IPS-20b (cell line): ENCODE measurements around the gene BHLHE23.

Source experiments
- H3K27ac ChIP-seq: one replicate; pipeline ENCODE4 v1.5.1; 2013; ENCODE audit warnings: low read length
- H3K27me3 ChIP-seq: 2 replicates; pipeline ENCODE4 v1.6.1; 2013; ENCODE audit warnings: mild to moderate bottlenecking, low read length, inconsistent platforms; ENCODE audit not compliant: insufficient read depth
- H3K36me3 ChIP-seq: 2 replicates; pipeline ENCODE4 v1.6.1; 2013; ENCODE audit warnings: low read depth, mild to moderate bottlenecking, inconsistent platforms, low read length, moderate library complexity; ENCODE audit not compliant: insufficient read depth
- H3K4me1 ChIP-seq: 2 replicates; pipeline ENCODE4 v1.6.1; 2013; ENCODE audit warnings: mild to moderate bottlenecking, control low read depth, inconsistent platforms, low read length, moderate library complexity; ENCODE audit not compliant: insufficient read depth
- H3K4me3 ChIP-seq: 2 replicates; pipeline ENCODE4 v1.5.1; 2013; ENCODE audit warnings: mild to moderate bottlenecking, low read length, inconsistent platforms
- H3K9ac ChIP-seq: 2 replicates; pipeline ENCODE4 v1.6.1; 2013; ENCODE audit warnings: low read depth, mild to moderate bottlenecking, inconsistent platforms, low read length, moderate library complexity
- H3K9me3 ChIP-seq: 2 replicates; pipeline ENCODE4 v1.6.1; 2013; ENCODE audit warnings: mild to moderate bottlenecking, low read depth, low read length, inconsistent platforms; ENCODE audit not compliant: insufficient read depth

BHLHE23 gene

DNA sequence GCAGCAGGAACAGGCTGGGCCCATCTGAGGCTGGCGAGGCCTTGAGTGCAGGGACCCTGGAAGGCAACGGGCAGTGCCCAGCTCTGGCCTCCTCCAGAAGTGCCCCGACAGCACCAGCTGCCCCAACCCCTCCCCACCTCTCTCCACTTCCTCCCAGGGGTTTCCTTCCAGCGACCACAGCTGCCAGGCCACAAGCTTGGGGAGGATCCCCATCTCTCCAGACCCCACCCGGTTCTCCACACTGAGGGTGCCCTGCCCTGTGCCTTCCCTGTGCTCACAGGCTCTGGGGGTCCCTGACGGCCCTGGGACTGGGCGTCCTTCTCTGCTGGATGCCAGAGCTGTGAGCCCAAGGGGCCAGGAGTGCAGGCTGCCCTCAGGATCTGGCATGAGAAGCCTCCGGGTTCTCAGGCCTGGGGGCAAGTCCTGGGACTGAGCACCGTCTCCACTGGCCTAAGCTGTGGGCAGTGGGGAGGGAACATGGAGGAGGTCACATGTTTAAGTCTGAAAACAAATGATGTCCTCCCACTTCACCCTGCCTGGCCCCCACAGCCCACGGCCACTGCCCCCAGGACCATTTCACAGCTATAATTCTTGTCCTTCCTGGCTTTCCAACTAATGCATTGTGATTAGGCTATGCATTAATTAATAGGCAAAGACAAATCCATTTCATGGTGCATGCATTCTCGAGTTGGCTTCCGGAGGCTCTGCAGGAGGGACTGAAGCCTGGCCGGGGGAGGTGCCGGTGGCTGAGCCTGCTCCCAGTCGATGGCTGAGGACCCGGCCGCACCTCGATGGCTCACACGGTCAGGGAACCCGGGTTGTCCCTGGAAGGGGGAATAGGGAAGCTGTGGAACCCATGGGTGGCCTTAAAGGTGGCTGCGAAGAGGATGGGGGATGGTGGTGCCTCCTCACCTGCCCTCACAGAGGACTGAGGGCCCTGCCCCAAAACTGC is 24.4 kb downstream of the BHLHE23 start:
- no peaks in the 10 kb centered on the region for H3K9me3 ChIP-seq
- peaks cover 6% of the 10 kb centered on the region; the same call in 1 of the 2 replicates for H3K4me1 ChIP-seq
- no peak overlapping the region for H3K27ac ChIP-seq
- no peak overlapping the region for H3K9ac ChIP-seq
- H3K36me3 ChIP-seq = no peaks in the 10 kb centered on the region
- H3K4me3 ChIP-seq = no peak overlapping the region
- peaks cover 18% of the 10 kb centered on the region for H3K27me3 ChIP-seq

DNA sequence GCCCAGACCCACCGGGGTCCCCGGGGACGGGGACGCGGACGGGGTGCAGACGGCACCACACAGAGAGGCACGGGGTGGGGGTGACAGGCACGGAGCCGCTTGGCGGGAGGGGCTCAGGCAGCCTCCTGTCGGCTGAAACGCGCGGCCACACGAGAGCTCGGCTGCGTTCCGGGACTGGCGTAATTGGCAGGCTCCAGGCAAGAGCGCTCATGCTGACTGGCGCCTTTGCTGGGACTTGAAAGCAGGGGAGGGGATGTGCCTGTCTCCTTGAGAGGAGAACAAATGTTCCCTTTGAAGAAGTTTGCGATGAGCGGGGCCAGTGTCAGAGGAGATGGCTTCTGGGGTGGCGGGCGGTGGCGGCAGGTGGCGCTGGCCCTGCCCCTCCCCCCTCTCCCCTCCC is 25.8 kb downstream of the BHLHE23 start:
- no peak overlapping the region for H3K4me3 ChIP-seq

DNA sequence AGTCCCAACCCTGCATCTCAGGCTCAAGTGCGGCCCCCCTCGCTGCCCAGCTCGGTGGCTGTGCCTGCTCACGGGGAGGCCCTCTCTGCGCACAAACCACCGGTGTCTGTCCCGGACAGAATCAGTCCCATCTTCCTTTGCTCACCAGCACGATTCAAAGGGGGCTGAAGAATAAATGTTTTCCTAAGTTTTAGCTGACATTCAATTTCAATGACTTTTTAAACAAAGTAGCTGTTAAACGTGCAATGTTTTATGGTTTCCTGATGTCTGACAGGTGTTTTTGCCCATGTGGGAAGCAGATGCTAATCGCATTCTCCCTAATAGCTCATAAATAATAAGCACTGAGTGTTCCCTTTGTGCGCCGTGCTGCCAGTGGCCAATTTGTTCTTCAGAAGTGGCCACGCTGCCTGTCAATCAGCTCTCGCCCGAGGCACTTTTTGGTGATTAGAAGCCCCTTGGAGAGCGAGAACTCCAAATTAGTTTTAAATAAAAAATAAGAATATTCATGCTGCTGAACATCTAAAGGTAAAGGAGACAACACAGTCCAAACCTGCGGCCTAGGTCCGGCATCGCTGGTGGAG is 26.3 kb downstream of the BHLHE23 start:
- Histone ChIP-seq H3K4me3 (no peak overlapping the region), H3K27me3 (peaks cover 33% of the 10 kb centered on the region), H3K9me3 (no peaks in the 10 kb centered on the region), H3K27ac (no peak overlapping the region), H3K9ac (no peak overlapping the region), H3K36me3 (no peaks in the 10 kb centered on the region), H3K4me1 (peaks cover 6% of the 10 kb centered on the region; the same call in 1 of the 2 replicates)

More for the DNA sequence above, 25.8 kb downstream of the BHLHE23 start:
- Histone ChIP-seq H3K27me3 (peaks cover 28% of the 10 kb centered on the region), H3K4me1 (peaks cover 6% of the 10 kb centered on the region; the same call in 1 of the 2 replicates), H3K9me3 (no peaks in the 10 kb centered on the region), H3K36me3 (no peaks in the 10 kb centered on the region), H3K9ac (no peak overlapping the region), H3K27ac (no peak overlapping the region)

DNA sequence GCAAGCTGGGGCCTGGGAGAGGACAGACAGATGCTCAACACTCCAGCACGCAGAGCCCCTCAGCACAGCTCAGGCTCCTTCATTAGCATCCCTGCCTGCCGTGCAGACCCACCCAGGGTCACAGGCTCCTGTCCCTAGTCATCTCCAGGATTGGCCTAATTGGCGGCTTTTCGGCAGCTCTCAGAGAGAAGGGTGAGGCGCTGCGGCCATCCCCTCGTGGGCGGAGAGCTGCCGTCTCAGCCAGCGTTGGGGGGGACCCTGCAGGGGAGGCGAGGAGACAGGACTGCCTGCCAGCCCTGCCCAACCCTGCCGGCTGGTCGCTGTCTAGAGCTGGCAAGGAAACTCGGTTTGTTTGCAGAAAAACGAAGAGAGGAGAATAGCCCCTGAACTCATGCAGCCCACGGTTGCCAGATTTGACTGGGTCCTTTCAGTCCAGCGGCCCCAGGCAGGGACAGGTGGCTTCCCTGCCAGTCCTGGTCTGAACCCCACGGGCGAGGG is 26.8 kb downstream of the BHLHE23 start:
- Histone ChIP-seq H3K4me1 (peaks cover 6% of the 10 kb centered on the region; the same call in 1 of the 2 replicates), H3K27ac (no peak overlapping the region), H3K9me3 (no peaks in the 10 kb centered on the region), H3K36me3 (no peaks in the 10 kb centered on the region), H3K9ac (no peak overlapping the region; the same call in 1 of the 2 replicates), H3K27me3 (peaks cover 38% of the 10 kb centered on the region), H3K4me3 (no peak overlapping the region)

DNA sequence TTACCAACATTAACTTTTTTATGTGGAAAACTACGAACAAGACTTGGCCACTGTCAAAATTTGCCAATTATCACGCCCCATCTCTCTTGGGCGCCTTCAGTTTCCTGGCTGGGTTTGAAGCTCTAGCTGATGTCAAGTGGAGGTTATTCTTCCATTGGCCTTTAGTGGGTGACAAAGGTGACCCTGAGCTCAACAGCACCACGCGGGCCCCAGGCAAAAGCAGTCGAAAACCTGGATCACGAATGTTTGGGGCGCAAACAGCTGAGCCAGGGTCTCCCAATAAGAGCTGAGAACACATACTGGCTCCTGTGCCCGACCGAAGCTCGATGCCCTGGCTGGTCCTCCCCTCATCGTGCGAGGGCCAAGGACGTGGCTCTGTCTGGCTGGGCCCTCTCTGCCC is 27.5 kb downstream of the BHLHE23 start:
- Histone ChIP-seq H3K27me3 (peaks cover 44% of the 10 kb centered on the region), H3K36me3 (no peaks in the 10 kb centered on the region), H3K9me3 (no peaks in the 10 kb centered on the region), H3K4me3 (no peak overlapping the region), H3K4me1 (peaks cover 6% of the 10 kb centered on the region; the same call in 1 of the 2 replicates), H3K27ac (no peak overlapping the region), H3K9ac (no peak overlapping the region)

DNA sequence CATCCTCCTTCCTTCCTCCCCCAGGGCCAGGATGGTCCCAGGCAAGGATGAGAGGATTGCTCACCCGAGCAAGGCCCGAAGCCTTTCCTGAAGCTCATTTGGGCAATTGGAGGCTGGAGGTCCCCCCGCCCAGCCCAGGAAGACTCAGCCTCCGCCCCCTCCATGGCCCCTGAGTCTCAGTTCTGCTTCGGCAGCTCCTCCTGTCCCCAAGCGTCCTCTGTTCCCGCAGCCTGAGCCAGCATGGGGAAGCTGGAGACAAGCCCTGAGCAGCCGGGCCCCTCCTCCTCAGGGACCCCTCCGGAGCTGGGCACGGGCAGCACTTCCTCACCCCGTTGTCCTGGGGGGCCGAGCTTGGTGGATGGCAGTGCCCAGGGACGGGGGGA is 28.2 kb downstream of the BHLHE23 start:
- Histone ChIP-seq H3K4me3 (no peak overlapping the region), H3K4me1 (peaks cover 6% of the 10 kb centered on the region; the same call in 1 of the 2 replicates), H3K27me3 (peaks cover 52% of the 10 kb centered on the region), H3K36me3 (no peaks in the 10 kb centered on the region), H3K27ac (no peak overlapping the region), H3K9ac (no peak overlapping the region), H3K9me3 (no peaks in the 10 kb centered on the region)

DNA sequence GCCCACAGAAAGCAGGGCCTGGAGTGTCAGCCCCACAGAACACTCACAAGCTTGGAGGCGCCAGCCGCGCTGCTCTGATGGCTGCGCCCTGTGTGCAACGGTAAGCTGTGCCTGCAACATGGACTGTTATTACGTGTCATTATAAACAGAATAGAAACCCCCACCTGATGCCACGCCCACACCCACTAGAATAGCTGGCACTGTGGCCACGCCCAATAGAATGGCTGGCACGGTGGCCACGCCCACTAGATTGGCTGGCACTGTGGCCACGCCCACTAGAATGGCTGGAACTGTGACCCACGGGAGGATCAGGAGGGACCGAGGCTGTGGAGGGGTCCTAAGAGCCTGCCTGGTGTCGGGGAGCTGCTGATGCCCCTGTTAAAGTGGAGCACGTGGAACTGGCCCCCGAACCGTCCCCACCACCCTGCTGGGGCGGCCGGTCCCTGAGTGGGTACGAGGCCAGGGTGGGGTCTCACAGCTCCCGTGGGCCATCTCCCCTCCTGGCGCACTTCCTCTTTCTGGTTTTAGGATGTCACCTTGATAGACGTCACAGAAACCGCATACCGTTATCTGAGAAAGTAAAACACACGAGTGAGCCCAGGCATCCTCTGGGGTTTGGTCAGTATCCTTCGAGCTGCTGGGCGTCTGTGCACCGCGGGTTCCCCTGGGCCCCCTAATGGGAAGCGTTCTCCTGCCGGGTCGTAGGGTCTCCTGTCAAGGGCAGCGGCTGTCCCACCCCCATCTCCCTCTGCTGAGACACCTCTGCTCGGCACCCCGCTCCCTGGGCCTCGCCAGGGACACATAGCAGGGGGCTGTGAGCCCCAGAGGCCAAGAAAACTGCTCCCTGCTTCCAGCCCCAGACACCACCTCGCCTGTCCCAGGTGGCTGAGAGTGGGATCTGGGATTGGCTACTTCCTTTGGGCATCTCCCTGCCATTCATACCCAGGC is 28.9 kb downstream of the BHLHE23 start:
- Histone ChIP-seq H3K27me3 (peaks cover 59% of the 10 kb centered on the region), H3K36me3 (no peaks in the 10 kb centered on the region), H3K9ac (no peak overlapping the region), H3K4me1 (peaks cover 6% of the 10 kb centered on the region; the same call in 1 of the 2 replicates), H3K27ac (no peak overlapping the region), H3K9me3 (no peaks in the 10 kb centered on the region), H3K4me3 (no peak overlapping the region)

DNA sequence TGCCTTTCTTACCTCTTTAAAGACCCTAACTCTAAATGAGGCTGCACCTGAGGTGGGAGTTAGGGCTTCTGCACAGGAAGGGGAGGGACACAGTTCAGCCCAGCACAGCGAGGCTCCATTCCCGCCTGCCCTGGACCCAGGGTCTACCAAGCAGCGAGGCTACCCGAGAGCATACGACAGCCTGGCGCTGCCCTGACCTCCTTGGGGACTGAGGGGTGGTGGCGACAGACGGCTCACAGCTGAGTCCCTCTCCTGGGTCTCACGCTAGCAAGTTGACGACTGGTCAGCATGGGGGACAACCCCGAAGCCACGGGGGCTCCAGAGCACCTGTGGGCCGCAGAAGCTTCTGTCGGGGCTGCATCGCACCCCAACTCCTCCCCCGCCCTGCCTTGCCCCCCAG is 29.9 kb downstream of the BHLHE23 start:
- no peaks in the 10 kb centered on the region for H3K9me3 ChIP-seq
- no peak overlapping the region for H3K27ac ChIP-seq

DNA sequence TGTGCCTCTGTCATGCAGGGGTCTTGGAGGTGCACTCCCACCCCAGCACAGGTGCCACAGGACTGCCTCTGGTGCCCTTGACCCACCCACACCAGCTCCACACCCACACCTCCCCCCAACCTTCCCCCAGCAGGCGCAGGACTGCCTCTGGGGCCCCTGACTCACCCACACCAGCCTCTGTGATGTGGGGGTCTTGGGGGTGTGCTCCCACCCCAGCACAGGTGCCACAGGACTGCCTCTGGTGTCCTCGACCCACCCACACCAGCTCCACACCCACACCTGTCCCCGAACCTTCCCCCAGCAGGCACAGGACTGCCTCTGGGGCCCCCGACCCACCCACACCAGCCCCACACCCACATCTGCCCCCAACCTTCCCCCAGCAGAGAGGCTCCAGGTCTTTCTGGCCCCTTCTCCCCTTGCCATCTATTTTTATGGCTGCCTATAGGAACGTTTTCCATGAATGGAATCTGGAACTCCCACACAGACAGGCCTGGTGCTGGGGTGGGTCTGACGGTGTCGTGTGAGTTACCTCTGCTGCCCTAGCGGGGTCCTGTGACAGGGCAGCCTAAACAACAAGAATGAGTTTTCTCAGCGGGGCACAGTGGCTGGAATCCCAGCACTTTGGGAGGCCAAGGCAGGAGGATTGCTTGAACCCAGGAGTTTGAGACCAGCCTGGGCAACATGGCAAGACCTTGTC is 30.8 kb downstream of the BHLHE23 start:
- no peaks in the 10 kb centered on the region for H3K36me3 ChIP-seq
- no peak overlapping the region for H3K27ac ChIP-seq
- no peak overlapping the region for H3K9ac ChIP-seq
- H3K4me1 ChIP-seq = peaks cover 3% of the 10 kb centered on the region; the same call in 1 of the 2 replicates
- no peak overlapping the region for H3K4me3 ChIP-seq
- no peaks in the 10 kb centered on the region for H3K9me3 ChIP-seq
- peaks cover 76% of the 10 kb centered on the region for H3K27me3 ChIP-seq

More for the DNA sequence above, 29.9 kb downstream of the BHLHE23 start:
- no peak overlapping the region for H3K9ac ChIP-seq
- no peak overlapping the region for H3K4me3 ChIP-seq
- H3K27me3 ChIP-seq = peaks cover 69% of the 10 kb centered on the region
- H3K36me3 ChIP-seq = no peaks in the 10 kb centered on the region
- H3K4me1 ChIP-seq = peaks cover 3% of the 10 kb centered on the region; the same call in 1 of the 2 replicates

DNA sequence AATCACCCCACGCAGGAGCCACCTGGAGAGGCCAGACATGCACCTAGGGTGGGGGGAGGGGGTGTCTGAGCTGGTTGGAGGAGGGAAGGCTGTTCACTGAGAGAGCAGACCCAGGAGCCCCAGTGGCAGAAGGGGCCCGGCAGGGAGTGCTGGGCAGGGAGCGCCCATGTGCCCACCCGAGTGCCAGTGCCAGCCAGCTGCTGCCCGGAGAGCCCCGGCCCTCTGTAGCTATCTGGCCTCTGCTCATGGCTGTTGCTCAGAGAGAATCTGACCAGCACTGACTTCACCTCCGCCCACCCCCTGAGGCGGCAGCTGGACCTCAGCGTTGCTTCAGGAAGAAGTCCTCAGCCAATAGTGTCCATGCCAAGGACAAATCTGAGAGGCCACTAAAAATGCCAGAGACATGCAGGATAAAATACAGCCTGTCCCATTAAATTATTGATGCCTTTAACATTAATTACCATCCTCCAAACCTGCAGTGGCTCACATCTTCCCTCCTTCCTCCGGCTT is 31.5 kb downstream of the BHLHE23 start:
- peaks cover 3% of the 10 kb centered on the region; the same call in 1 of the 2 replicates for H3K4me1 ChIP-seq
- peaks cover 72% of the 10 kb centered on the region for H3K27me3 ChIP-seq
- no peak overlapping the region for H3K9ac ChIP-seq

More for the DNA sequence above, 31.5 kb downstream of the BHLHE23 start:
- H3K9me3 ChIP-seq = no peaks in the 10 kb centered on the region
- H3K36me3 ChIP-seq = no peaks in the 10 kb centered on the region
- H3K4me3 ChIP-seq = no peak overlapping the region
- H3K27ac ChIP-seq = no peak overlapping the region
